ENCODE results near the gene FCHSD2. TPM values are rescaled to one million over a fixed set of nuclear protein-coding genes. Genes with fewer than 3 reads are reported as not detected.
"Not testable (repeated sequence)": the region's sequence is repeated elsewhere in the genome, so short reads cannot be mapped to it uniquely, and the experiment has no call there.

FCHSD2 gene
- total RNA-seq, 1 experiment from 2014 or later: 4.4 TPM

- no peak for DNase-seq (ENCODE audit: low read depth)
These were observed 204.7 kb downstream of the FCHSD2 start for GRCh38 chr11:72937439-72937838.

- DNase-seq (ENCODE audit: low read depth): no peak
These were observed 206.4 kb downstream of the FCHSD2 start for GRCh38 chr11:72935700-72936099.

- peak; percentile 50 for DNase-seq (ENCODE audit: low read depth)
These were observed 210.0 kb downstream of the FCHSD2 start for GRCh38 chr11:72932132-72932570.

DNA sequence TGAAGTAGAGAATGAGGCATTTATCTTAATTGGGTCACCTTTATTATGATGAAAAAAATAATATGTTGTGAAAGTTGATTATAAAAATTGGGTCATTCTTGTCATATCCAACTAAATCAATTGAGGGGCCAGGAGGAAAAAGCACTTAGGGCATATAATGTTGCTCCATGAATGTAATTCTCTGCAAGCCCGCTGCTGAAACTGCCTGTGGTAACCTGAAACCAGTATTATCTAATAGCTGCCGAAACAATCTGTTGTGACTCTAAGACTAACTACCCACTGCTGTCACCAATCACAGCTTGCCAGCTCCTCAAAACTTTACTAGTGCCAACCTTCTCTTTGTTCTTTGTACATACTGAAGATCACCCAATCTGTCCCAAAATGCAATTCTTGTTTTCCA lies 212.1 kb downstream of the FCHSD2 start:
- peak; percentile 11 for DNase-seq (ENCODE audit: low read depth)

DNA sequence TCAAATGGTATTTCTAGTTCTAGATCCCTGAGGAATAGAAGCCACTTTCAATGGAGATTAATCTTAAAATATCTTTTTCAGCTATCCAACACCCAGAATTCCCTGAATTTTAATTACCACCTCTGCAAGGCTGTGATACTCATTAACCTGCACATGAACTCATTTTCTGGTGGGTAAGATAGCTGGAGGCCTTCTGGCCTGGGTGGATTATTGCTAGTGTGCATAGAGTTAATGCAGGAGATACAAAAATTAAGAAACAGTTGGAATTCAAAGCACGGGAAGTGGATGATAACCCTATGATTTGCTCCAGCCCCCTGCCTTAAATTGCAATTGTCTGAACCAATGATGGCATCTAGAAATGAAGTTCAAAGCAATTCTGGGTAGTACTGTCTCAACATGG lies 212.9 kb downstream of the FCHSD2 start:
- no peak for DNase-seq (ENCODE audit: low read depth)

GRCh38 chr11:72927380-72927779 lies 214.7 kb downstream of the FCHSD2 start:
- no peak for DNase-seq (ENCODE audit: low read depth)

DNA sequence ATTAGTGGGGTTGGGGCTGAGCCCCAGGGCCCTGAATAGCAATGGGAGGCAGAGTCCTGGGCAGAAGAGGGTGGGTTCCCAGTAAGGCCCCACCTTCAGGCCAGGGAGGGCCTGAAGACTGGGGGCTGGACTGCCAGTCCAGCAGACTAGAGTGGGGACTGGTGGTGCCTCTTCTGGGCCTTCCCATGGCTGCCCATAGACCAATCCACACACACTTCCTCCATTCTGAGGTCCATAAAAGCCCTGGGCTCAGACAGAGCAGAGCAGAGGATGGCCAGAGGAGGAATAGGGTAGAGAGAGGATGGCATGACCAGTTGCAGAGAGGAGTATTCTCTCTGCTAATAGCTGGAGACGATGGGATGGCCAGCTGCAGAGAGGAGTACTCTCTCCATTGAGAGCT lies 216.0 kb downstream of the FCHSD2 start:
- DNase-seq (ENCODE audit: low read depth): no peak

DNA sequence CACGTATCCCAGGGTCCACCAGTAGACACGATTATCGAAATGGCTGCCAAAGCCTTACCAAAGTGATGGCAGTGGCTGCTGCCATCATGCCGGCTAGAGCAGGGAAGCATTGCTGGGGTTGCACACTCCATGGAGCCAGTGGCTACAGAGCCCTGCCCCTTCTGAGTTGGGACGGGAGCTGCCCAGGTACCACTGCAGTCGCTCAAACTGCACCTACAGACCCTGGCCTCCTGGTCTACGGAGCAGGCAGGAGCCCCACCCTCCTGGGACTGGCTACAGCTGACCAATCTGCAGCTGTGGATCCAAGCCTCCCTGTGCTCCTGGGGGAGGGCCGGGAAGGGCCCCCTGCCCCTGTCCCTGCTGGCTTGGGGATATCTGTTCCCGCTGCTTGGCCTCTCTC lies 216.5 kb downstream of the FCHSD2 start:
- no peak for DNase-seq (ENCODE audit: low read depth)

DNA sequence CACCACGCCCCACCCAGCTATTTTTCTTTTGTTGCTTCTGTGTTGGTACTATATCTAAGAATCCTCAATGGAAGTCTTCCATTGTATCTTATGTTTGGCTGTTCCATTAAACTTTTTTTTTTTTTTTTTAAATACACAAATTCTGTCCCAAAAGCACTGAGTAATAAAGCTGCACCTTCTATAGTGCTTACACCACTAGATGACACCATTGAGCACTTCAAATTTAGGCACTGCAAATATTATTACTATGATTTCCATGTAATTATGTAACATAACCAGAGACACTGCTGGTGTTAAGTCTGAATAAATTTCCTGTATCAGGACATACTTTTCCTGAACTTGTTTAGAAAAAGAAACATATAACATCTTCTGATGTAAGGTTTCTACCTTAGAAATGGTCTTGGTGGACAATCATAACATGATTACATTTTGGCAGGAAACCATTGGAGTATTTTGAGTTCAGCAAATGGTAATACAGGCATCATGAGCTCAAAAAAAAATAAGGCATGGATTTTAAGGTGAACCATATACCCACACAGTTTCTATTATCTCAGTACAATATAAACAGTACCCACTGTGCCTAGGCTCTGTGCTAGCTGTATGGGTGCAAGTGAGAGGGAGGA lies 217.4 kb downstream of the FCHSD2 start:
- DNase-seq (ENCODE audit: low read depth): peak; percentile 33

DNA sequence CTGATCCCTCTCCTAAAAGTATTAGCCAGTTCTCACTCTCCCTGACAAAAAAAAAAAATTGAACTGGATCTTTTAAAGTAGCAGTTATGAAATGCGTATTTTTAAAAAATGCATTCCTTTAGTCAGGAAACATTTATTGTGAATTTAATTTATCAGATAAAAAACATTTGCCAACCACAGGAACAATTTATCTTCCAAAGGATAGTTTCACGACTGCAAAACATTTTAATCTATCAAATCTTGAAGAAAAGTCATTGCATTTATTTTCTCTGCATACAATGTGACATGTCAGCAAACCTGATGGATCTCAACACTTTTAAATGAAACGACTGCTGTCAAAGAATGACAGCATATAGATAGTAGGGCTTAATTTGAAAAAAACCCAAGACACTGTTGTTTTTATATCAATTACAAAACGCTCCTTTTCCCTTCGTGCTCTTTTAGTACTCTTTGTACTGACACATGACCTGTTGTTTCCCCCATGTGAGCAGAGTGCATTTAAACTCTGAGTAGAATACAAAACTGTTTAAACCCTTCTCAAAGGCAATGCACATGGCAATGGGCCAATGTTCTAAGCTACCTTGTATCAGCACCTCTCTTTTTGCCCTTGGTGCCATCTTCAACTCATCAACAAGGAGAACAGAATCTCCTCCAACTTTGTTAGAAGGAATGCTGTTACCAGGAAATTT lies 220.9 kb downstream of the FCHSD2 start:
- no peak for DNase-seq (ENCODE audit: low read depth)

- no peak for DNase-seq (ENCODE audit: low read depth)
These were observed 222.1 kb downstream of the FCHSD2 start for GRCh38 chr11:72920001-72920400.

DNA sequence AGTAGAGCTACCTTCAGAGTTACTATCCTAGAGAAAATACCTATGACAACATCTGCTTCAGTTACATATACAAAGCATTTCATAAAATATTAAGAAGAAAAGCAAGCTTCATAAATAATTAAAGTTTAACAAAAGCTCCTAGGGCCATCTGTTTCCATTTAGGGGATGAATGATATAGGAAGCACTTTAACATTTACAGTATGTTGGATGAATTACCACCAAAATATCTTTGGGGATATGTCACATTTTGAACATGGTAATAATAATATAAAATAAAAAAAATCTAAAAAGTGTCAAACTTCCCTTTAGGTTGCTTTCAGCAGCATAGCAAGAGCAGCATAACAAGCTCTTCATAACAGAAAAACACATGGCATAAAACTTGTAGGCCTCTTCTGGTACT lies 223.3 kb downstream of the FCHSD2 start:
- no peak for DNase-seq (ENCODE audit: low read depth)

DNA sequence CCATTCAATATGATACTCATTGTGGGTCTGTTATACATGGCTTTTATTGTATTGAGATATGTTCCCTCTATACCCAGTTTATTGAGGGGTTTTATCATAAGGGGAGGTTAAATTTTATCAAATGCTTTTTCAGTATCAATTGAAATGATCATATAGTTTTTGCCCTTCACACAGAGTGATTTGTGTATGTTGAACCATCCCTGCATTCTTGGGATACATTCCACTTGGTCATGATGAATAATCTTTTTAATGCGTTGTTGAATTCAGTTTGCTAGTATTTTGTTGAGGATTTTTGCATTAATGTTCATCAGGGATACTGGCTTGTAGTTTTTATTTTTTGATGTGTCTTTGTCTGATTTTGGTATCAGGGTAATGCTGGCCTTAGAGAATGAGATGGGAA lies 229.9 kb downstream of the FCHSD2 start:
- DNase-seq (ENCODE audit: low read depth): no peak

DNA sequence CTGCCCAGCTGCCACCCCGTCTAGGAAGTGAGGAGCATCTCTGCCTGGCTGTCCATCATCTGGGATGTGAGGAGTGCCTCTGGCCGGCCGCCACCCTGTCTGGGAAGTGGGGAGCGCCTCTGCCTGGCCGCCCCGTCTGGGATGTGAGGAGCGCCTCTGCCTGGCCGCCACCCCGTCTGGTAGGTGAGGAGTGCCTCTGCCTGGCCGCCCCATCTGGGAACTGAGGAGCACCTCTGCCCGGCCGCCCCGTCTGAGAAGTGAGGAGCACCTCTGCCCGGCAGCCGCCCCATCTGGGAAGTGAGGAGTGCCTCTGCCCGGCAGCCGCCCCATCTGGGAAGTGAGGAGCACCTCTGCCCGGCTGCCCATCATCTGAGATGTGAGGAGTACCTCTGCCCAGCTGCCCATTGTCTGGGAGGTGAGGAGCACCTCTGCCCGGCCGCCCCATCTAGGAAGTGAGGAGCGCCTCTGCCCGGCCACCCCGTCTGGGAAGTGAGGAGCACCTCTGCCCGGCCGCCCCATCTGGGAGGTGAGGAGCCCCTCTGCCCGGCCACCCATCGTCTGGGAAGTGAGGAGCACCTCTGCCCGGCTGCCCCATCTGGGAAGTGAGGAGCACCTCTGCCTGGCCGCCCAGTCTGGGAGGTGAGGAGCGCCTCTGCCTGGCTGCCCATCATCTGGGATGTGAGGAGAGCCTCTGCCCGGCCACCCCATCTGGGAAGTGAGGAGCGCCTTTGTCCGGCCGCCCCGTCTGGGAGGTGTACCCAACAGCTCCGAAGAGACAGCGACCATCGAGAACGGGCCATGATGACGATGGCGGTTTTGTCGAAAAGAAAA lies 232.3 kb downstream of the FCHSD2 start:
- not testable (repeated sequence) for DNase-seq (ENCODE audit: low read depth)

DNA sequence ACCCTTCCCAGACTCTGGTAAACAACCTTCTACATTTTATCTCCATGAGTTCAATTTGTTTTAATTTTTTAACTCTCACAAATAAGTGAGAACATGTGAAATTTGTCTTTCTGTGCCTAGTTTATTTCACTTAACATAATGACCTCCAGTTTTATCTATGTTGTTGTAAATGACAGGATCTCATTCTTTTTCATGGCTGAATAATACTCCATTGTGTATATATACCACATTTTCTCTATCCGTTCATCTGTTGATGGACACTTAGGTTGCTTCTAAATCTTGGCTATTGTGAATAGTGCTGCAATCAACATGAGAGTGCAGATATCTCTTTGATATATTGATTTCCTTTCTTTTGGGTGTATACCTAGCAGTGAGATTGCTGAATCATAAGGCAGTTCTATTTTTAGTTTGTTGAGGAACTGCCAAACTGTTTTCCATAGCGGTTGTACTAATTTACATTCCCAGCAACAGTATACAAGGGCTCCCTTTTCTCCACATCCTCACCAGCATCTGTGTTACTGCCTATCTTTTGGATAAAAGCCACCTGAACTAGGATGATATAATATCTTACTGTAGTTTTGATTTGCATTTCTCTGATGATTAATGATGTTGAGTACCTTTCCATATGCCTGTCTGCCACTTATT lies 234.0 kb downstream of the FCHSD2 start:
- DNase-seq (ENCODE audit: low read depth): no peak

GRCh38 chr11:72904016-72904415 lies 238.1 kb downstream of the FCHSD2 start:
- DNase-seq (ENCODE audit: low read depth): no peak

DNA sequence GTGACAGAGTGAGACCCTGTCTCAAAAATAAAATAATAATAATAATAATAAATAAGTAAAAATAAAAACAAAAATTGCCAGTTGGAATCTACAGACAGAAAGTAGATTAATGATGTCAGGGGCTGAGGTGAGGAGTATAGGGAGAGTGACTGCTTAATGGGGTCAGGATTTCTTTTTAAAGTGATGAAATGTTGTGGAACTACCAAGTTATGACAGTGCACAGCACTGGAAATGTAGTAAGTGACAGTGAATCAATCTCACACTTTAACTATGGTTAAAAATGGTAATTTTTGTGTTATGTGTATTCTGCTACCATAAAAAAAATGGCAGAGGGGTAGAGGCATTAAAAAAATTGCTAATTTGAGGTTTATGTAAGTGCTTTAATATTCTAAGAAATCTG lies 240.7 kb downstream of the FCHSD2 start:
- DNase-seq (ENCODE audit: low read depth): no peak

DNA sequence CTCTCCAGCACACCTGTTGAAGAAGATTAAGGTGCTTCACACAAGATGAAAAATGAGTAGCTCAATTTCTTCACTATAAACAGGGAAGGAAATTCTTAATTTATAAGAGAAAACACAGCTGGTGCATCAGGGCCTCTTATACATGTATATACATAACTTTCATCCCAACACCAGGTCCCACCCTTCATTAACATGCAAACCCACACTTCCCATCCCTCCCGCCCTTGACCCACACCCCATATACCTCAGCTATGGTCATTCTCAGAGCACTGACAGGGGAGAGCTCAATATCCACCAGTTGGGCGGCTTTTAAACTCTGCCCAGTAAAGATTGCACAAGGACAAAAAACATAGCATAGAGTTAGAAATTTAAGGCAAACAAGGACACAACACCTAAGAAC lies 242.1 kb downstream of the FCHSD2 start:
- DNase-seq (ENCODE audit: low read depth): no peak

- no peak for DNase-seq (ENCODE audit: low read depth)
These were observed 242.9 kb downstream of the FCHSD2 start for GRCh38 chr11:72899238-72899637.

DNA sequence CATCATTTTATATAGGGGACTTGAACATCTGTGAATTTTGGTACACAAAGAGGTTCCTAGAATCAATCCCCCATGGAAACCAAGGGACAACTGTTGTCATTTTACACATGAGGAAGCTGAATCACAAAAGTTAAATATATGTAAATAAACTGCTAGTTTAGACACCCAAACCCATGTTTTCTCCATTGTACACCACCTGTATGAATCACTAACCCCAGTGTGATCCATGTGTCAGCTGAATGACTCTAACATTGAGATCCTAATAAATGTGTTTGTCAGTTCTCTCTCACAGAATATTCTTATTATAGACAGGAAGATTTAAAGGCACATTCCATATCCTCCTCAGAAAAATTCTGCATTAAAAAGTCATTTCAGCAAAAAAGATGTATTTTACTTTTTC lies 244.6 kb downstream of the FCHSD2 start:
- peak; percentile 4 for DNase-seq (ENCODE audit: low read depth)

GRCh38 chr11:72896431-72896830 lies 245.7 kb downstream of the FCHSD2 start:
- DNase-seq (ENCODE audit: low read depth): no peak

DNA sequence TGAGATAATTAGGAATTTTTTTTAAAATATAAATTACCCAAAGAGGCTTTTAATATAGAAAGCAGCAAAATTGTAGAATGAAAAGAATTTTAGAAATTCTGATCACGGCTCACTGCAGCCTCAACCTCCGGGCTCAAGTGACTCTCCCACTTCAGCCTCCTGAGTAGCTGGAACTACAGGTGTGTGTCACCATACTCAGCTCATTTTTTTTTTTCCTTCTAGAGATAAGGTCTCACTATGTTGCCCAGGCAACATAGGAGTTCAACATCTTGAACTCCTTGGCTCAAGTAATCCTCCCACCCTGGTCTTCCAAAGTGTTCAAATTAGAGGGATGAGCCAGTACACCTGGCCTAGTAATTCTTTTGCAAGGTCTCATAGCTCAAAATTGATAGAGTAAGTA lies 251.2 kb downstream of the FCHSD2 start:
- DNase-seq (ENCODE audit: low read depth): no peak
